Stimulated activated naive CD8-positive, alpha-beta T cell treated with anti-CD3 and anti-CD28 coated beads, Interleukin-15, Interleukin-2, amounts not matched to agents 100 U/mL and 50 U/mL, for 24 hours (primary cell): ENCODE results near the gene STX7.

Experiments
- ATAC-seq: fragments of 150-1000 bp; cut with Tn5 transposase; one replicate; pipeline ENCODE4 v1.10.0; 2021
- DNase-seq: peaks from one replicate; pipeline ENCODE4 v3.0.0; 2021

STX7 gene

DNA sequence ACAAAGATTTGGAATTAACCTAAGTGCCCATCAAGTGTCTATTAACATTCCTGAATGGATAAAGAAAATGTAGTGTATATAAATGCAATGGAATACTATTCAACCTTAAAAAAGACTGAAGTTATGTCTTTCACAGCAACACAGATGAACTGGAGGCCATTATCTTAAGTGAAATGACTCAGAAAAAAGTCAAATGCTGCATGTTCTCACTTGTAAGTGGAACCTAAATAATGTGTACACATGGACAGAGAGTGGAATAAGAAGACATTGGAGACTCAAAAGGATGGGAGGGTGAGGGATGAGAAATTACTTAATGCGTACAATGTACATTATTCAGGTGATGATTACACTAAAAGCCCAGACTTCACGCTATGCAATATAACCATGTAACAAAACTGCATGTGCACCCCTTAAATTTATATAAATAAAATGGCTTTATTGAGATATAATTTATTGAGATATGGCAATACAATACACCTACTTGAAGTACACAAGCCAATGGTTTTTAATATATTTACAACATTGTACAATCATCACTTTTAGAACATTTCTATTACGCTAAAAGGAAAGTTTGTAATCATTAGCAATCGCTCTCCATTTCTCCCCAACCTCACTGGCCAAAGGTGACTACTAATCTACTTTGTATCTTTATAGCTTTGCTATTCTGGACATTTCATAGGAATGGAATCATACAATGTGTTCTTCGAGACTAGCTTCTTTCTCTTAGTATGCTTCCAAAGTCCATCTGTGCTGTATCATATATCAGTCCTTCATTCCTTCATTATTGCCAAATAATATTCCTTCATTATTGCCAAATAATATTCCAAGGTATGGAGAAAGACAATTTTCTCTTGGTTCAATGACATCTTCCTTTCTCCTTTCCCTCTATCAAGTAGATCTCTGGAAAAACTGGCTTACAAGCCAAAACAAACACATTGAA is 5.8 kb downstream of the STX7 start:
- DNase-seq (no peak), ATAC-seq (no peak)

DNA sequence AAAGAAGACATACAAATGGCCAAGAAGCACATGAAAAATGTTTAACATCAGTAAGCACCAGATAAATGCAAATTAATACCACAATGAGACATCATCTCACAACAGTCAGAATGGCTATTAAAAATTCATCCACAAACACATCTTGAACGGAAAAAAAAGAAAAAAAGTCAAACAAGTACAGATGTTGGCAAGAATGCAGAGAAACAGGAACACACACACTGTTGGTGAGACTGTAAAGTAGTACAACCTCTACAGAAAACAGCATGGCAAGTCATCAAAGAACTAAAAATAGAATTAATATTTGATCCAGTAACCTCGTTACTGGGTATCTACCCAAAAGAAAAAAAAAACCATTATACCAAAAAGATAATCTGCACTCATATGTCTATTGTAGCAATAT is 6.5 kb downstream of the STX7 start:
- no peak for DNase-seq

DNA sequence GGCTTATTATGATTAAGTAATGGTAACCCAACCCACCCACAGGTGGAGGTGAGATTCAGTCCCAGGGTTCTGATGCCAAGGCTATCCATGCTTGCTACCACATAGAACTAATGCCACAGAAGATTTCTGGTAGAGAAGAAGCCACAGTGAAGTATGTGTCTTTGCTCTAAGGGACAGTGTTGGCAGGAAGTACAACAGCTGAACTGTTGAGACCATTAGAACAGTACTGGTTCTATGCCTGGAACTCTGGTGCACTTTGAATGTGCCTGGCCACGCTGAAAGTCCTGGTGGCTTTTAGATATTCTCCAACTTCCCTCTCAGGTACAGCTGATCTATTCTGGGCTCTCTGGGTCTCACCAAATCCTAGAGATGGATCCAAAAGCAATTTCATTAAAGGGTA is 7.8 kb downstream of the STX7 start:
- ATAC-seq (no peak), DNase-seq (no peak)

More for the DNA sequence above, 6.5 kb downstream of the STX7 start:
- ATAC-seq, result no peak

DNA sequence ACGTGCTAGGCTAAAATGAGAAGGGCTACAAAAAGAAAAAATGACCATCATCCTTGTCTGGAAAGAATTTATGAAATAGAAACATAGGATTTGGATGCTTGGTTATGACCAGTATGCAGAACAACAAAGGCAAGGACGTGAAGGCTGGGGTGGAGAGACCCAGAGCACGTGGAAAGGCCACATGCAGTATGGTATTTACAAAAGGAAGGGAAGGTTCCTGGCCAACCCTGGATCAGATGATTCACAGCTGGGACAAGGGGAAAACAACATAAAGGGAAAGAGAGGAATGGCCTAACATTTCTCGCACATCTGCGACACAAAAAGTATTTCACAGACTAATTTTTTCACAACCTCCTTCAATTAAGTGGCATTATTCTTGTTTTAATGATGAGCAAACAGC is 8.2 kb downstream of the STX7 start:
- no peak for DNase-seq
- no peak for ATAC-seq

DNA sequence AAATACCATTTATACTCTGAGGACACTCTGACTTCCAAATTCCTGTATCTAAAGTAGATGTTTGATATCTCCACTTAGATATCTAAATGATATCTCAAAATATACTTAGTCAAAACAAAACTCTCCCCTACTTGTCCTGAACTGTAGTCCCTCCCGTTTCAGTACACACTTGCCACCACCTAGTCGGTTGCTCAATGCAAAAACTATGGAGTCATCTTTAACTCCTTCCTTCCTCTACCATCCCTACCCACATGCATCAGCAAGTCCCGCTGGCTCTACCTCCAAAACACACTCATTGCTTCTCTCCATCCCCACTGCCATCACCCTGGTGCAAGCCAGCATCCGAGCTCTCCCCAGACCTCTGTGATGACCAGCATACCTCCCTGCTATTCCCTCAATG is 13.2 kb downstream of the STX7 start:
- DNase-seq, result no peak
- ATAC-seq, result no peak

DNA sequence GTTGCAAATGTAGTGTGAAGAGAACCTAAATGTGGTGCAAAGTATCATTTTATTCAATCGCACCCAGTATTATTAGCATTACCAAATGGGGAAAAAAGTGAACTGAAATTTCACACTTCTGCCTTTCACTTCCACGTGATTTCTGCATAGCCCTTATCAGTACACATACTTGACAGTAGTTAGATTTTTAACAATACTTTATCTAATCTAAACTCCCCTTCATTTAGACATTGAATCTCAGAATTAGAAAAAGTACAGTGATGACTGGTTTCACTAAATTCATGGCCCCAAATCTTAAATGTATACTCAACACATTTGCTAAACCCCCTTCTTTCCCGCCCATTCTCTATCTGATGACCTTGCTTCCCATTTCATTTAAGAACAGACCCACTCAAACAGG is 14.3 kb downstream of the STX7 start:
- DNase-seq, result no peak
- no peak for ATAC-seq

DNA sequence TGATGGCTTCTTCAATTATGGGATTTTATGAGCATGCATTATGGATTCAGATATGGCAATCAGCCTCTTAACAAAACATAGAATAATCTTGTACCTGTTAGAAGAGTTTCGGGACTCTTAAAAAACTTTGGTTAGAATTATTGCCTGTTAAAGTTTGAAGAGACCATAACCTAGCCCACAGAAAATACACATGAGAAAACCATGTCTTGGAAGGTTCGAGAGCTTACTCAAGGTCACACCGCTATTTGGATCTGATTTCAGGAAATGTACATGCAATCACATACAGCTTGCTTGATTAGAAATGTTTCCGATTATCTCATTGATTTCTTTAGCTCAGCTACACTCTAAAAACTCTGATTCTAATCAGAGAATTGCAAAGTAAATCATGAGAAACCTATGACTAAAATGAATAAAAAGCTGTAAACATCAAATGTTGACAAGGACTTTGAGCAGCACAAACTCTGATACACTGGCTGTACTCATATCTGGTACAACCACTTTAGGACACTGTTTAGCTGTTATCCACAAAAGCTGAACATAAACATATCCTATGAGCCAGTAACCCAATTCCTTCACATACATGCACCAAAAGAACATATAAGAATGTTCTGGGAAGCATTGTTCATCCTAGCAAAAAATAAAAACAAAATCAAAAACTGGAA is 16.3 kb downstream of the STX7 start:
- ATAC-seq, result no peak
- no peak for DNase-seq

DNA sequence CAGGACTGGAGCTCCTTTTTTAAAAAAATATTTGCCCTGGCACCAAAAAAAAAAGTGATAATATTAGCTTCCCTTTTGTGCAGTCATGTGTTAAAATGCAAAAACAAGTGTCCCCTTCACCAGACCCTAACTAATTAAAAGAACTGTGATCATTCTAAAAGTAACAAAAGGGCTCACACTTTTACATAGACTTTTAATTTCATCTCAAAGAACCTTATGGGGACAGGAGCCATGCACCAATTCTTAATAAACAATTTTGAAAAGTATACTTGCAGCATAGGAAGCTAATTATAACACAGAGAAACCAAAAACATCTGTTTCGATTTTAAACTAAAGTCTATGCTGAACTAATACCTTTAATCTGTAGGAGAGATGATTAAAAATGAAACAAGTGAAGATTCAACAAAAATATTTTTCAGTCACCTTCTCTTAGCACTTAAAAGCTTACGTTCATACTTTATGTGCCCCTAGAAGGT is 17.3 kb downstream of the STX7 start:
- DNase-seq (no peak), ATAC-seq (no peak)

DNA sequence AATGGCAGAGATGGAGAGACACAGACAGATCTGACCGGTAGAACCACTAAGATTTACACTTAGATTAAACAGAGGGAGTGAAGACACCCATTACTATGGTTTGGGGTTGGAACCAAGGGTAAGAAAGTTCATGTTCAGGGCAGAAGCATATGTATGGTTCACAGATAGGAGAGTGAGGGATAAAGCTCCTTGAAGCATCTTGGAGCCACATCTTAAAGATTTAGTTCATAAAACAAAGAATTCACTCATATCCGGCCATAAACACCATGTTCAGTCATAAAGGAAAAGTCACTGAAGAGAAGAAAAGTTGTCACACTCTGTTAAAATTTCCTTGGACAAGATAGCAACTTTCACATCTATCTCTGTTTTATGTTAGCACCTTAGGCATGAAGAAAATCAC is 18.0 kb downstream of the STX7 start:
- ATAC-seq, result peak; percentile 43
- DNase-seq, result no peak

DNA sequence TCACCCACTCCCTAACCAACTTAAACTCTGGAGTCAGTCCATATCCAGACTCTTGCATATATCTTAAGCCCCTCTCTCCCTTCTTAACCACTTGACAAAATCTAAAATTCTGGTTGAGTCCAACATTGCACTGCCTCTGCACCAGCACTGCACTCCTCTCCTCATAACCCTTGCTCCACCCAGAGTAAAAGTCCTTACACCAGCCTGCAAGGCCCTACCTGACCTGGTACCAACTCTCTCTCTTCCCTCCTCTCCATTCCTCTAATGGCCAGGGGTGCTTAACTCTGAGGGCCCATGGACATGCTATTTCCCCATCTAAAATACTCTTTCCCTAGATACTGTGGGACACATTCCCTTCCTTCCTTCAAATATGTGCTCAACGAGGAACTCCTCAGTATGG is 21.0 kb downstream of the STX7 start:
- no peak for DNase-seq
- no peak for ATAC-seq

DNA sequence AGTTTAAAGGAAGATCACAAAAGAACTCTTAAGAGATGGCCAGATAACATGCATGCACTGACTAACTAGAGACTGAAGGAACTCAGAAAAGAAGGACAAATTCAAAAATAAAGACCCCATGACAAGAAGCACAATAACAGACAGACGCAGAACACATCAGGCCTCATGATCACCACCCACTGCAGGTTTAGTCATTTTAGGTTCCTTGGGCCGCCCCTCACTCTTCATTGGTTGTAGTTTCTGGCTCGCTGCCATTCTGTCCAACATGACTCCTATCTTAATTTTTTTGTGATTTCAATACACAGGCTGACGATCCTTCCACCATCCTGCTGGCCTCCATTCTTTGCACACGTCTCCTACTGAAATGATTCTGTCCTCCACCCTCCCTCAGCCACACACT is 21.6 kb downstream of the STX7 start:
- DNase-seq (no peak), ATAC-seq (no peak)

DNA sequence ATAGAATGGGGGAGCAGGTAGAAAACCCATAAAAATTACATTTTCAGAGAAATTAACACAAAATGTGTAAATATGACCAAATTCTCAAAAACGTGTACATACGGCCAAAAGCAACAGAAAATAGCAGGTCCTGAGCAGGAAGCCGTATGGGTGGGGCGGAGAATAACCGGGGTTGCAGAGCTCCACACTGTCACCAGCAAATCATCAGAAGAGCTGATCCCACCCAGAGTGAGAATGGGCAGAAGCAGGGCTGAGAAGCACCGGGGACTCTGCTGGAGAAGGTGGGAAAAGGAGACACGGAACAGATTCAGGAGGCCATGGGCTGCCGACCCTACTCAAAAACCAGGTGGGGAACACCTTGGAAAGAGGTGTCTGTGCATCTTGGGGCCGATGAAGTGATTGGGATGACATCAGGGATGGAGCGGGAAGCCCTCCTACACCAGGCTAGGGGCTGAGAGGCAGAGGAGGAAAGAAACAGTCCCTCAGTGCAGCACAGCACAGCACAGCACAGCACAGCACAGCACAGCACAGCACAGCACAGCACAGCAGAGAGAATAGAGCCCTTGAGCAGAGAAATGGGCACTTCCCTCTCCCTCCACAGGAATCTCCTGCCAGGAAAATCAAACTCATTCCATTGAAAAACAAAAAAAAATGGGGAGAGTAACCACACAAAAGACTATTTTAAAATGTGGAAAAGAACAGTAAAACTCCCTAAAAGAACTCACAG is 22.3 kb downstream of the STX7 start:
- DNase-seq (no peak), ATAC-seq (no peak)

DNA sequence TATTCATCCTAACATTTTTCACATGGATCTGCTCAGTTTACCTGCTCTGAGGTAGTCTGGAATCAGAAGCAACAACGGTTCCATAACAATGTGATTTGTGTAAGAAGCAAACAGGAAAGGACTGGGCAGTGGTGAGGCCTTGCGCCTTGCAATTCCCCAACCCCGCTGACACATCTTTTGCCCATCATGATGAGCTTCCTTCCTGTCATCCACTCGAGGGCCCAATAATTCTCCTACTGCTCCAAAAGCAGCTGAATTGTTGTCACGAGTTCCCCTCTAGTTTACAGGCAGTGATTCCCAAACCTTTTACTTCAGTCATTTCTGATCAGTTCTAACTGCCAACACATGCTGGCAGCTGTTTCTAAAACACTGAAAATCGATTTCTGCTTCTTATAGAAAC is 22.9 kb downstream of the STX7 start:
- DNase-seq, result no peak
- no peak for ATAC-seq

DNA sequence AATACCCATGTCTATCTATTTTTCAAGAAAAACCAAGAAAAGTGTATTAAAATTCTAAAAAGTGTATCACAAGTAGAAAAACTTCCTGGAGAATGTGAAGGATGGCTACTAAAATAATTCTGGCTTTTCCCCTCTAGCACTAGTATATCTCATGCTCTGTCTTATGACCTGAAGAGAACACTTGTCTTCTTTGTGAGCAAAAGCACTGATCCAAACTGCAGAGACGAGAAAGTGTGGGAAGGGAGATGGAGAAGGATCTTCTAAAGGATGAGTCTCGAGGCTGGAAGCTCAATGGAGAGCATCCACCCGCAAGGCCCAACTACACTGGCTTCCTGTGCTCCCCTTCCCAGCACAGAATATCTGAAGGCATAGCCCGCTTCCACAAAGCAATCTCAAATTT is 23.5 kb downstream of the STX7 start:
- ATAC-seq (no peak), DNase-seq (no peak)

DNA sequence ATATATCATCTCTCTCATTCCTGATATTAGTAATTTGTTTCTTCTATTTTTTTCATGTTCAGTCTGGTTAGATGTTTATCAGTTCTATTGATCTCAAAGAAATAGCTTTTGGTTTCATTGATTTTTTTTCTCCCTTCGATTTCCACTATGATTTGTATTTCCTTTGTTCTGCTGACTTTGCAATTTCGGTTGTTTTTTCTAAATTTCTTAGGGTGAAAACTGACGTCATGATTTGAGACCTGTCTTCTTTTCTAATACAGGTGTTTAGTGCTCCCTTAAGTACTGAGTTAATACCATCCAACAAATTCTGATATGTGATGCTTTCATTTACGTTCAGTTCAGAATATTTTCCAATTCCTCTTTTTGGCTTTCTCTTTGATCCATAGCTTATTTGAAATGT is 25.2 kb downstream of the STX7 start:
- no peak for ATAC-seq

DNA sequence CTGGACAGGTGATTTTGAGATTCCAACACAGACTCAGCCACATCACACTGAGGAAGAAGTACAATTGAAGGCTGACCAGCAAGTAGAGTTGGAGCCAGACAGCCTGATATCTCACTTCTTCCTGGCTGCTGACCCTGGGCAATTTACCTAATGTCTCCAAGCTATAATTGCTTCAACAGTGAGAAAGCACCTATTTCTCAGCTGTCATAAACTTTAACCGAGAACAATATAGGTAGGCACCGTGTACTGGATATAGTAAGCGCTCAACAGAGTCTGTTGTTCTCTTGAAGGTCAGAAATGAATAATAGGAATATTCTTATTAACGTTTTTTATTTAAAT is 28.3 kb downstream of the STX7 start:
- no peak for DNase-seq
- ATAC-seq, result no peak

More for the DNA sequence above, 25.2 kb downstream of the STX7 start:
- no peak for DNase-seq

DNA sequence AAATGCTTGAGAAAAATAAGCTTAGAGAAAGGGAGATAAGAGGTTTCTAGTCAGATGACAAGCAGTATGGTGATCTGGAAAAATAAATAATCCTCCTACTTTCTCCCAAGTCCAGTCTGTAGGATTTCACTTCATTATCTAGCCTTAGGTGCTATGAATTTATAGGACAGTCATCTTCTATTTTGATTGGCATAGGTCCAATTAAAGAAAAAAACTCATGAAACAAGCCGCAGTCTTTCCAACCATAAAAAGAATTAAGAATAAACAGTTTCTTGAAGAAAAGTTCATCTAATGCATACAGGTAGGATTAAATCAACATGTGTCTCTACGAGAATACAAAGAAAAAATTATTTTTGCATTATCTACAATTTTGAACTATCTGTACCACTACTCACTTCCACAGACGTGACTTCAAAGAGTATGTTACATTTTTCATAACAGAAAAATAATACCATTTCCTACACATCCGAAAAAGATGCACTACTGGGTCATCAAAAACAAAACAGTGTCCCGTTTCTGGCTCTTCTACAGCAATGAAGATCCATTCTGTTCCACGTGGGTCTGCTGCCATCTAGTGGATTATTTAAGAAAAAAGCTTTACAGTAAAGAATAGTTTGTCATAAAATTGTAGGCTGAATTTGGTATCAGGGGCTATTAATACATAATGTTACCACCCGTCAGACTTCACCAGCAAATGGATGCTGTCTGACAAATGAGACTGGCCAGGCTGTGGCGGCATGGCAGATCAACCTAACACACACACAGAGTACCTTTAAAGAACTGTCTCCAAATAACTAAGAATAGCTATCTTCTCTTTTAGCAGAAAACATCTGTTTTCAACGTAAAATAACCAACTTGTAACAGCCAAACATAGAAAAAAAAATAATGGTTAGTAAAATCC is 28.9 kb downstream of the STX7 start:
- DNase-seq (peak; percentile 36), ATAC-seq (peak; percentile 58)

DNA sequence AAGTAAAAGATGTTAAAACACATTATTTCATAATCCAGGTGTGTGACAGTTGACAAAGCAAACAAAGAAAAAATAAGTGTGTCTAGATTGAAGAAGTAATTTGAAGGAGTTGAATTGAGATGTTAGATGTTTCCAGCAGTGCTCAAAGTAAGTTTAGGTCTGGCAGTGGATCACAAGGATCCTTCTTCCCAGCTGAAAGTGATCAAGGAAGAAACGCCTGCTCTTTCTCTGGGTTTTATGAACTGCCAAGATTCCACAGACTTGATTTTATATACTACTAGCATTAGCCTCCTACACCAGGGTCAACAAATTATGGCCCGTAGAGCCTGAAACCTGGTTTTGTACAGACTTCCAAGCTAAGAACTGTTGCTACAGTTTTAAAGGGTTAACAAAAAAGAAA is 30.3 kb downstream of the STX7 start:
- ATAC-seq (no peak), DNase-seq (no peak)

DNA sequence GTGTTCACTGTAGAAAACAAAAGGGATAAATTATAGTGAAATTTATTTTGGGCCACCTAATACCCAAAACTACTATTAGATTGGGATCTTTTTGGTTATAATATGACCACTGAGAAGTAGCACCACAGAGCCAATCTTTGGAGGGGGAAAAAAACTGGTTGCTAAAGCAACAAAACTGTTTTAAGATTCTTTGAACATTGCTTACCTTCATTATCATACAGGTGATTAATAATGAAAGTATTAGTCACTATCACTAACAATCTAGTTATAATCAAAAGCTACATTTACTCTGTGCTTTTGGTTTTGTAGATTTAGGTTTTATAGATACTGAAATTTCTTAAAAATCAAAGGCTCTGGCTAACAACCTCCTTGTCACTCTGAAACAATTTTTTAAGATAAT is 31.7 kb downstream of the STX7 start:
- peak; percentile 55 for ATAC-seq
- DNase-seq, result no peak

DNA sequence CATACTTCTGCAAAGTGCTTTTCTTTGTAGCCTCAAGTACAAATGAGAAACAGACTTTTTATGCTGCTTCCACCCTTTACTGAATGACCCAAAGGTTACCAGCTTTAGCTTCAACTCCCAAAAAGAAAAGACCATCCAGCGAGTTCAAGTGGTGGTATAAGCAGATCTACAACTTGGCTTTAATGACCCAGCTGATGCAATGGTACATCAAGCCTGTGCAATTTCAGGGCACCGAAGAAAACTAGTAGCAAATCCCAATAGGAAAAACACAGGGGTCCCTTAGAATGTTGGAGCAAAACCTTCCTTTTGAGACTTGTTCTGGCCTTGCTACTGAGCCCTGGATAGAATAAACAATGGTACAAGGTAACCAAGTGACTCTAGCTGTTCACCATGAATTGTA is 33.8 kb downstream of the STX7 start:
- DNase-seq, result no peak
- ATAC-seq, result no peak

DNA sequence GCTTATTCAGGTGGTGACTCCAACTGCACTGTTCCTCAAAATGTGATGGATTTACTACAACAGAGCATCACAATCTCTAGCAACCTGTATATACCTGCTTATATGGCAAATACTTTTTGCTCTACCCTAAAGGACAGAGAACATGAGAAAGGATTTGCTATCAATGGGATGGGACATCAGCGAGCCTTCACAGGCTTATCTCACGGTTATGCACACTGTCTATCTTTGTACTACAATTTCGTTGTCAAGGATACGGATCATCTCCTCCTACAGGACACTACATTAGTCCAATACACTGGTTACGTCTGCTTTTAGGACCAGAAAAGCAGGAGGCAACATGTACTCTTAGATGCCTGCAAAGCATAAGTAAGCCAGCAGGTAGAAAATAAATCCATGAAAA is 34.2 kb downstream of the STX7 start:
- DNase-seq (no peak), ATAC-seq (no peak)

DNA sequence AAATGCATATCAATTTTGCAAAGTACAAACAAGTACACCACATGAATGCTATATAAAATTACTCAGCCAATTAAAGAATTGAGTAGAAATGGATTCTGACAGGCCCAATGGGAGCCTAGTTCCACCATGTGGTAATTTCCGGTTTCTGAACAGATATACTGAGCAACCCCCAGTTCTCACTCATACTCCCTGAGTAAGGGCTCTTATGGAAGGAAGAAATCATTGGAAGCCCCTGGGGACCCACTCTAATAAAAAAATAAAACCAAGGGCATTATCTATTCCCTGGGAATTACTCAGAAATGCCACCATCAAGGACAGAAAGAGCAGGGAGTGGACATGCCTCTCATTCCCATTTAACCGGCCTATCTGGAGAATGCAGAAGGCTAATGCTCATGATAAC is 34.6 kb downstream of the STX7 start:
- ATAC-seq, result no peak
- no peak for DNase-seq
